Psoas muscle (tissue), 8 donors: ENCODE data around the gene PKIB. TPM values are rescaled to one million over a fixed set of nuclear protein-coding genes. Genes with fewer than 3 reads are reported as not detected.

ENCODE experiments used
- ATAC-seq, 4 donors: fragments of 200-7000 bp; cut with Tn5 transposase; one replicate each; pipeline ENCODE4 v1.9.1; 2020; ENCODE audit warnings: moderate library complexity in 3 of 4, mild to moderate bottlenecking in 2 of 4
- DNase-seq, 2 donors: peaks; one replicate each; pipeline ENCODE4 v3.0.0-alpha.2; 2020
- H3K27ac ChIP-seq: fragments of 200-600 bp; one replicate; pipeline ENCODE4 v1.8.0; 2022
- H3K27me3 ChIP-seq, 3 donors: fragments of 200-600 bp in 1 of 3; one replicate each; pipeline versions ENCODE4 v1.6.1 to v1.8.0; 2013 to 2022; ENCODE audit warnings: low read length in 2 of 3, mild to moderate bottlenecking in 2 of 3, moderate library complexity in 1 of 3; ENCODE audit not compliant: insufficient read depth in 3 of 3
- H3K36me3 ChIP-seq, 2 donors: fragments of 200-600 bp in 1 of 2; one replicate each; pipeline versions ENCODE4 v1.6.1 to v1.8.0; 2013 to 2022; ENCODE audit warnings: low read depth in 1 of 2, mild to moderate bottlenecking in 1 of 2, moderate library complexity in 1 of 2; ENCODE audit not compliant: insufficient read depth in 1 of 2
- H3K4me1 ChIP-seq: fragments of 200-600 bp; one replicate; pipeline ENCODE4 v1.8.0; 2022
- H3K4me3 ChIP-seq: fragments of 200-600 bp; one replicate; pipeline ENCODE4 v1.8.0; 2022; ENCODE audit warnings: mild to moderate bottlenecking
- H3K9me3 ChIP-seq: fragments of 200-600 bp; one replicate; pipeline ENCODE4 v1.8.0; 2022
- CTCF ChIP-seq: fragments of 200-600 bp; IDR thresholded peaks from one replicate; pipeline ENCODE4 v1.8.0; 2022; ENCODE audit warnings: antibody characterized with exemption
- WGBS, 3 donors: extraction: QIAGEN DNeasy Blood & Tissue Kit; methylation state at CpG; one replicate each; pipeline versions ENCODE4 v1.1.6 to v1.1.7; 2013; 5-methylcytosine and 5-hydroxymethylcytosine counted together
- intact Hi-C, 2 donors: fragments of 100-400 bp; cut with DNase I; formaldehyde crosslinking; loops; one replicate each; pipeline versions ENCODE4 v1.11.0 to v1.14.2; 2022
- polyA plus RNA-seq, 3 donors: library from polyadenylated mRNA; stranded (reverse); fragments of 200-250 nt; gene quantifications; one replicate each; pipeline ENCODE4 v1.2.3, GENCODE V29; 2013
- total RNA-seq, 4 donors: library from RNA; stranded (reverse); fragmentation: NEBNext Ultra II Directional in 2 of 4; extraction: Animal tissue kit (Norgen Biotek cat#: 25700) in 2 of 4; gene quantifications; one replicate each; pipeline versions ENCODE4 v1.2.1 to v1.2.4, GENCODE V29; 2021 to 2023
- donor health status: healthy with polysubstance abuse.
- donor health status: DM: no; HTN: no; CAD: no; lungs with moderate emphysema.
- donor health status: Bipolar disorder and iron deficiency.
- donor health status: healthy.
- donor health status: DM: yes; HTN: yes; CAD: no.
- donor health status: DM: no; HTN: no; CAD: no.
- donor health status: DM: no; HTN: no; CAD: no.
- donor health status: DM: yes; HTN: yes; CAD: no.

The PKIB gene
- total and polyA plus RNA-seq, 7 donors: 0.20 to 2.4 (median 0.59) TPM

- DNase-seq: no peak
- Histone ChIP-seq H3K27ac (no peak overlapping the region), H3K4me3 (no peak overlapping the region), H3K36me3 (no peaks in the 10 kb centered on the region), H3K27me3 (no peaks in the 10 kb centered on the region), H3K9me3 (no peaks in the 10 kb centered on the region), H3K4me1 (no peaks in the 10 kb centered on the region)
- no peak for ATAC-seq
- intact Hi-C loops: no loop called here
- 76 to 83% (median 80%) methylated on average over 4 of the region's 4 CpGs for WGBS, 3 donors
- no peak for TF ChIP-seq CTCF
Observed at GRCh38 chr6:122709922-122710512, 99.8 kb downstream of the PKIB start.

GRCh38 chr6:122710908-122711635 lies 100.9 kb downstream of the PKIB start:
- intact Hi-C loops: no loop called here
- no peak for TF ChIP-seq CTCF

GRCh38 chr6:122712093-122712447 lies 101.9 kb downstream of the PKIB start:
- Histone ChIP-seq H3K27ac (no peak overlapping the region), H3K4me3 (no peak overlapping the region), H3K9me3 (no peaks in the 10 kb centered on the region), H3K4me1 (no peaks in the 10 kb centered on the region), H3K27me3 (no peaks in the 10 kb centered on the region), H3K36me3 (no peaks in the 10 kb centered on the region)
- intact Hi-C loops: no loop called here
- no peak for DNase-seq
- TF ChIP-seq CTCF: no peak
- ATAC-seq: no peak
- 39 to 40% (median 39%) methylated on average over 3 of the region's 3 CpGs for WGBS, 3 donors

More at GRCh38 chr6:122710908-122711635, 100.9 kb downstream of the PKIB start:
- ATAC-seq (no peak), DNase-seq (no peak)
- Histone ChIP-seq H3K4me1 (no peaks in the 10 kb centered on the region), H3K27ac (no peak overlapping the region), H3K27me3 (no peaks in the 10 kb centered on the region), H3K9me3 (no peaks in the 10 kb centered on the region), H3K4me3 (no peak overlapping the region), H3K36me3 (no peaks in the 10 kb centered on the region)
- 81 to 83% (median 83%) methylated on average over 3 of the region's 3 CpGs for WGBS, 3 donors

- DNase-seq (no peak), ATAC-seq (no peak)
- no peak overlapping the region for H3K27ac ChIP-seq
- H3K27me3 ChIP-seq: no peaks in the 10 kb centered on the region
- no peaks in the 10 kb centered on the region for H3K4me1 ChIP-seq
- WGBS, 3 donors: 72 to 78% (median 74%) methylated on average over 3 of the region's 3 CpGs
- no peak overlapping the region for H3K4me3 ChIP-seq
- H3K9me3 ChIP-seq: no peaks in the 10 kb centered on the region
- intact Hi-C loops: no loop called here
- H3K36me3 ChIP-seq: no peaks in the 10 kb centered on the region
- TF ChIP-seq CTCF: no peak
Observed at GRCh38 chr6:122712448-122713137, 102.4 kb downstream of the PKIB start.
